Measurements from ENCODE around the gene CP.

Gene CP

GRCh38 chr3:149186721-149187120 is 34.9 kb downstream of the CP start:
- in situ Hi-C loops (cut with MboI; ENCODE audit: low sequenced_read_pairs): no loop called here

- in situ Hi-C loops (cut with MboI; ENCODE audit: low sequenced_read_pairs): no loop called here
These were observed 35.4 kb downstream of the CP start for GRCh38 chr3:149186219-149186618.

GRCh38 chr3:149181182-149181581 is 40.4 kb downstream of the CP start:
- in situ Hi-C loops (cut with MboI; ENCODE audit: low sequenced_read_pairs): no loop called here

DNA sequence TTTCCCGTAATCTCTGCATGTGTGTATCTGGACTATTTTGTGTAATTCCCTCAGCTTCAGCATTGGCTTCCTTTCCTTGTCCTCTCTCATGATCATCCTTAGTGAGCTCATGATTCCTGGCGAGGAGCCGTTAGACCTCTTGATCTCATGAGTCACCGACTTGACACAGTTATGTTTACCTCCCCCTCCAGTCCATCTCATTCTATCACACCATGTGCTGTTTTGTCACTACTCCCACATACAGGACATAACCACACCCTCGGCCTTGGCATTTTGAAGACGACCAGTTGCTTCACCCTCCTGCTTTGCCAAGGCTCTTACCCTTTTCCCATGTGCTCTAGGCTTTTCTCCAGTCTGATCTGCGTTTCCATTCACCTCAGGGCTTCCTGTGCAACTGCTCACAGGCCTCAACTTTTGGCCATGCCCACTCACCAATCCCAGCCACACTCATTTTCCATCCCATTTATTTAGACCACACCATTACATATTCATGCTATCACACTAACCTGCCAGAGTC is 41.5 kb downstream of the CP start:
- in situ Hi-C loops (cut with MboI; ENCODE audit: low sequenced_read_pairs): no loop called here

GRCh38 chr3:149179220-149179619 is 42.4 kb downstream of the CP start:
- in situ Hi-C loops (cut with MboI; ENCODE audit: low sequenced_read_pairs): no loop called here

DNA sequence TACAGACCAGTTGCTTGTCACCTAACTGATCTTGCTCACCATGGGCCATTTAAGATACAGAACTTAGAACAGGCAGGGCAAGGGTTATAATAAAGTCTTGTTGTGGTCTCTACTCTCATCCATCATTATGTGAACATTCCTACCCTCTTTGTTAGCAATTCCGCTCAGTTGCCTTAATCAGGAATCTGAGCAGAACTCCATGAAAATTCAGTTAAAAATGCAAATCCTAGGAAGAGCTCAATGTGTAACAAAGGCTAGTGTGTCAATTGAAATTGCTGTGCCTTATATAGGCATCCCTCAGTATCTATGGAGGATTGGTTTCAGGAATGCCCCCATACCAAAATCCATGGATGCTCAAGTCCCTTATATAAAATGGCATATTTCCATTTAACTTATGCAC is 44.5 kb downstream of the CP start:
- in situ Hi-C loops (cut with MboI; ENCODE audit: low sequenced_read_pairs): no loop called here

- in situ Hi-C loops (cut with MboI; ENCODE audit: low sequenced_read_pairs): no loop called here
These were observed 46.7 kb downstream of the CP start for GRCh38 chr3:149174901-149175300.

DNA sequence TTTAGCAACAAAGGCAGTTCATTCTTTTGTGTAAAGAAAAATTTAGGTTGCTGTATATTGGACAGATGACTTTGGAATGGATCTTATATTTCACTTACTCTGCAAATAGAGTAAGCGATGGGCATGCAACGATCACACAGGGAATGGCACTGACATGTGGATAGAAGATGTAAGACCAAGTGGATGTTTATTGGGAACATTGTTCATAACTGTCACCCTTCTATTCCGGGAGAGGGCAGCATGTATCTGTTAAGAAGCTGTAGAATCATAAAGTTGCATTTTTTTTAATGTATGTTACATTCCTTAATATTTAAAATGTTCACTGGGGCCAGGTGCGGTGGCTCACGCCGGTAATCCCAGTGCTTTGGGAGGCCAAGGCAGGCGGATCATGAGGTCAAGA is 51.0 kb downstream of the CP start:
- in situ Hi-C loops (cut with MboI; ENCODE audit: low sequenced_read_pairs): no loop called here

DNA sequence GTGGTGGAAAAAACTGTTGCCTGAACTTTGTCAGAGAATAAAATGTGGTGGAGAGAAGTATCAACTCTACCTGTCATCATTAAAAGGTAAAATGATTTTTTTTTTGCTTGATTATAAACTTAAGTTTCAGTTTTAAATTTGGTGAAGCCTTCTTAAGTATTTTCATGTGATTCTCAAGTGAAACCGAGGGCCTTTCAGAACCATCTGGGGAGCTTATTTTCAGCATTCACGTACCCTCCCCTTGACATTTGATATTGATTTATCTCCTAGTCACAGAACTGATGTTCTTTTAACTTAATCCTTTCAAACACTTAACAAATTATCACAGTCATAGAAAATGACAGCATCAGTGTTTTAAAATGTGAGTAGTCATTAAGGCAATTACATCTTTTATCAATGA is 53.7 kb downstream of the CP start:
- in situ Hi-C loops (cut with MboI; ENCODE audit: low sequenced_read_pairs): no loop called here

- in situ Hi-C loops (cut with MboI; ENCODE audit: low sequenced_read_pairs): no loop called here
These were observed 58.6 kb downstream of the CP start for GRCh38 chr3:149163066-149163465.

DNA sequence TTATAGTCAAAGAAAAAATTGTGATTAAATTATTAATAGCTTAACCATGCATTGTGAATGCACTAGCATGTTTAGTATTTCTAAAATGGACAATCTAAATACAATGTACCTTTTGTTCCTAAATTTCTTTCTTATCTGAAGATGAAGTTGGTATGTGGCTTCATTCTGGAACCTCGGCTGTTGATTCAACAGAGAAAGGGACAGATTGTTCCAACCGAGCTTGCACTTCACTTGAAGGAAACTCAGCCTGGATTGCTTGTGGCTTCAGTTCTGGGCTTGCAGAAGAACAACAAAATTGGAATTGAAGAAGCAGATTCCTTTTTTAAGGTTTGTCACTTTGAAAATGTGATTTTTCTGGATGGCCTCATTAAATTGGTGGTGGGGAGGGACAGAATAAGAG is 59.6 kb downstream of the CP start:
- in situ Hi-C loops (cut with MboI; ENCODE audit: low sequenced_read_pairs): no loop called here

DNA sequence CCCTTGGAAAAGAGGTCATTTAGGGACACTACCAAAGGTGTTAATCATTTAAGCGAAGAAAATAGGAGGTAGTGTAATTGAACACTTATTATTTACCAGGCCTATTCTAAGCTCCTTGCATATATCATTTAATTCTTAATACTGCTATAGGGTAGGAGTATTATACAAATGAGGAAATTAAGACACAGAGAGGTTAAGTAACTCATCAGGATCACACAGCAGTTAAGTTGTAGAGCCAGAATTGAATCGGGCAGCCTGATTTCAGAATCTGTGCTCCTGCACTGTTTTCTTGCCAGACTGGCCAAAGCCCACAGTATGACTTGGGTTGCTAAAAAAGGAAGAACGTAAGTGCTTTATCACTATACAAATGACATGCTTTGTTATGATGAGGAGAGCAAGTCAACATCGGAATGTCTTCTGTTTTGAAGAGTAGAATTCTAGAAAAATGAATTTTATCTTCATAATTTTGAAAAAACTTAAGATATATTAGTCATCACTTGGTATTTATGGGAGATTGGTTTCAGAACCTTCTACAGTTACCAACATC is 60.8 kb downstream of the CP start:
- in situ Hi-C loops (cut with MboI; ENCODE audit: low sequenced_read_pairs): no loop called here

GRCh38 chr3:149153402-149153801 is 68.2 kb downstream of the CP start:
- in situ Hi-C loops (cut with MboI; ENCODE audit: low sequenced_read_pairs): no loop called here

DNA sequence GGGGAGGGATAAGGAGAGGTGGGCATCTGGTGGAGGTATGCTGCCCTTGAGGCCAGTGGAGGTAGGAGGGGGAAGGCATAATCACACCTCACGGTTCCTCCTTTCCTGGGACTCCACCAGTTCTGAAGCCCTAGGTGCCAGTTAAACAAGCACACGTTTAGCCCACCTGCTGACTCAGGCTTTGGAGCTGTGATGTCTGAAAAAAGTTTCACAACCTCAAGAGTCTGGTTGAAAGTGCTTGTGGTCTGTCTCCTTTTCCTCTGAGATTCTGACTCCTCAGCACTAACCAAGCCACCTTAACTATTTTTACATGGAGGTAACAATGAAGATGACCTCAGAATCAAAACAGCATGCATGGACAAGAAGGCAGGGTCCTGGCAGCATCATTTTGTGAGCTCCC is 69.2 kb downstream of the CP start:
- in situ Hi-C loops (cut with MboI; ENCODE audit: low sequenced_read_pairs): no loop called here

GRCh38 chr3:149151843-149152242 is 69.8 kb downstream of the CP start:
- in situ Hi-C loops (cut with MboI; ENCODE audit: low sequenced_read_pairs): no loop called here

DNA sequence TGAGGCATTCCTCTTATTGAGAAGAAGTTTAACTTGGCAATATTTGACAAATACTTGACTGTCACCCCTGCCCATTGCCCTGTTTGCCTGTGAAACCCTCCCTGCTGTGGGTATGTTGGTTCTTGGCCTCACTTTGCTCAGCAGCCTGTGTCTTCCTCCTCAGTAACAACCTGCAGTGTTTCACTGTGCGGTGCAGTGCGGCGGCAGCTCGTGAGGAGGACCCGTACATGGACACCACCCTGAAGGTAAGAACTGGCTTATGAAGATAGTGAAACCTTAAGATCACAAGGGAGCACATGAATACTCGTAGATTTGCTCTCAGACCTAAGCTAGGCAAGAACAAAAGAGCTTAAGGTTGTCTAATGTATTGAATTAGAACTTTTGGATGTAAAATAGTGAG is 71.2 kb downstream of the CP start:
- in situ Hi-C loops (cut with MboI; ENCODE audit: low sequenced_read_pairs): no loop called here

GRCh38 chr3:149145974-149146373 is 75.7 kb downstream of the CP start:
- in situ Hi-C loops (cut with MboI; ENCODE audit: low sequenced_read_pairs): no loop called here

GRCh38 chr3:149145356-149145755 is 76.3 kb downstream of the CP start:
- in situ Hi-C loops (cut with MboI; ENCODE audit: low sequenced_read_pairs): no loop called here

DNA sequence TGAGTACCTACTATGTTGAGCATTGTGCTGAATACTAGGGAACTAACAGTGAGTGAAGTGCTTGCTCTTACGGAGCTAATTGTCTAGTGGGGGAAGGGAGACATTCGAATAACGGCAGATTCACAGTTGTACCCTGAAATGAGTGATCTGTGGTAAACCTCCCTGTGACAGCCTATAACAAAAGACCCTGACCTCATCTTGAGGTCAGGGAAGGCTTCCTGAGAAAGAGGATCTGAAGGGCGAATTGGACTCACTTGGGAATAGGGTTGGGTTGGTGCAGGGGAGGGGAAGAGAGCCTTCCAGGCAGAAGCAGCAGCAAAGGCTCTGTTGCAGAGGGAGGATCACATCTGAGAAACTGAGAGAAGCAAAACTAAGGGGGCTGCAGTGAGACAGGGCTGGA is 78.9 kb downstream of the CP start:
- in situ Hi-C loops (cut with MboI; ENCODE audit: low sequenced_read_pairs): no loop called here

DNA sequence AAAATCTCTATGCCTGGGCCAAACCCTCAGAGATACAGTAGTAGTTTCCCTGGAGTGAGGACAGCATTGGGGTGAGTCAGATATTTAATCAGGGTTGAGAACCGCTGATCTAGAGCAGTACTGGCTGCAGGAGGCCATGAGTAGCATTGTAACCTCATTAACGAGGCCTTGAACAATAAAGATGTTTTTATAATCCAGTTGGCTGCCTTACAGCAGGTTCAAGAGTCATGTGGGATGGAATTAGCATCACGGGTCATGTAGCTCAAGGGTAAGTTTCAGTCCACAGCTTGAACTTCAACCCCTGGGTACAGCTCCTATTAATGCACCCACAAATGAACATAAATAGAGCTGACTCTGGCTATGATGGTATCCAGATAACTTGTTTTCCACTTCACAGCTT is 87.1 kb downstream of the CP start:
- in situ Hi-C loops (cut with MboI; ENCODE audit: low sequenced_read_pairs): no loop called here

- in situ Hi-C loops (cut with MboI; ENCODE audit: low sequenced_read_pairs): no loop called here
These were observed 90.0 kb downstream of the CP start for GRCh38 chr3:149131589-149131988.

DNA sequence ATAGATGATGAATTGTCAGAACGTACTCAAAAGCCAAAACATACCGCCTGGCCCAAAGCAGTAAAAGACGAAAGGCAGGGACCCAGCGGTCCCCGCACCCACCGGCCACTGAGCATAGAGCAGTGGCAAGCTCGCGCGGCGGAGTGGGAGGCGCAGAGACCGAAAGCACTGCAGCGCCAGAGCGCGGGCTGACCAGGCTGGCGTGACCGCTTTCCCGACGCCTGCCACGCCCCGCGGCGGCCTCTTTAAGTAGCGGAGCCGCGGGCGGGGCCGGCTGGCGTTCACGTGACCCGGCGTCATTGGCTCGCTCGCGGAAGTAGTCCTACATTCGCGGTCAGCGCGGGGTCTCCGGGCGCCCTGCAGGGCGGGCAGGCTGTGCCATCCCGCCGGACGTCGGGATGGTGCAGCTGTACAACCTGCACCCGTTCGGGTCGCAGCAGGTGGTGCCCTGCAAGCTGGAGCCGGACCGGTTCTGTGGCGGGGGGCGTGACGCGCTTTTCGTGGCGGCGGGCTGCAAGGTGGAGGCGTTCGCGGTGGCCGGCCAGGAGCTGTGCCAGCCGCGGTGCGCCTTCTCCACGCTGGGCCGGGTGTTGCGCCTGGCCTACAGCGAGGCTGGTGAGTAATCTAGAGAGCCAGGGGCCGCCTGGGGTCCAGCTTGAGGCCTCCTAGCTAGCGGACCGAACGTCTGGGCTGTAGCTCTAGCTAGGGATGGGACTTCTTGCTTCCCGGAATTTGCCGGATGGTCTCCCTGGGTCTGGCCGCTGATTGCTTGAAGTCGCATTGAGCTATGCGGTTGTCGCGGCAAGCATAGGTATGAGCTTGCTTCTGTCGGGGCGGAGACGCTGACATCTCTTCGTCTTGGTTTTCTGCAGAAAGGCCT is 92.1 kb downstream of the CP start, which contains the start of gene HPS3:
TSS of gene HPS3 (plus strand) at position 313 of the 880 bp plus-strand sequence. CDS start at position 399, 86 bp downstream.
- in situ Hi-C loops (cut with MboI; ENCODE audit: low sequenced_read_pairs): no loop called here

Data from HL-60/S4 (cell line).